T-helper 1 cell treated with Interleukin-12 subunit alpha and Interleukin-12 subunit beta and Interleukin-4 antibody, amounts not matched to agents 30 ng/mL and 1 ng/mL, for 36 hours (primary cell): ENCODE data around the gene SEMA4B. TPM values are rescaled to one million over a fixed set of nuclear protein-coding genes. Genes with fewer than 3 reads are reported as not detected.

Experiments
- total RNA-seq: library from RNA; stranded (reverse); gene quantifications from 2 replicates; pipeline ENCODE4 v1.2.3, GENCODE V29; 2022

SEMA4B gene
- total RNA-seq, 1 donor from 2014 or later: 27.5 TPM

Other genes starting within 250 kb of the SEMA4B start
- gene ZNF710, start 200.0 kb upstream of the SEMA4B start, total RNA-seq: 29.2 and 31.6 TPM in 2 replicates
- 196 TPM in 2 replicates for gene IDH2, start 98.9 kb upstream of the SEMA4B start, total RNA-seq
- gene CIB1, start 32.6 kb downstream of the SEMA4B start, total RNA-seq: 124 and 126 TPM in 2 replicates
- gene GDPGP1, start 32.9 kb downstream of the SEMA4B start, total RNA-seq: 17.9 and 19.3 TPM in 2 replicates
- 0.61 and 1.4 TPM in 2 replicates for gene TTLL13, start 48.2 kb downstream of the SEMA4B start, total RNA-seq
- 32.7 and 34.7 TPM in 2 replicates for gene NGRN, start 64.3 kb downstream of the SEMA4B start, total RNA-seq
- 1.2 and 3.0 TPM in 2 replicates for gene ZNF774, start 151.0 kb downstream of the SEMA4B start, total RNA-seq
- 196 TPM in 2 replicates for gene IQGAP1, start 186.9 kb downstream of the SEMA4B start, total RNA-seq